K562 (cell line): Measurements from ENCODE around the gene SPRED2. TPM values are rescaled to one million over a fixed set of nuclear protein-coding genes. Genes with fewer than 3 reads are reported as not detected.

Experiments
- CEBPB ChIP-seq: fragments of 450-650 bp; IDR thresholded peaks from 2 replicates; pipeline ENCODE4 v1.6.1; 2016; ENCODE audit warnings: missing genetic modification characterization, missing compliant biosample characterization
- GTF2A2 ChIP-seq: IDR thresholded peaks from 2 replicates; pipeline ENCODE4 v1.6.1; 2016; ENCODE audit warnings: mild to moderate bottlenecking, missing genetic modification characterization, missing compliant biosample characterization
- HNRNPUL1 ChIP-seq: fragments of 200-400 bp; formaldehyde crosslinking; IDR thresholded peaks from 2 replicates; pipeline ENCODE4 v1.6.1; 2017; ENCODE audit warnings: low read length
- KLF10 ChIP-seq: fragments of 250-450 bp; sonication (Bioruptor Pico); IDR thresholded peaks from 2 replicates; pipeline ENCODE4 v1.6.1; 2021; ENCODE audit warnings: matching md5 sums
- MAFK ChIP-seq: IDR thresholded peaks from 2 replicates; pipeline ENCODE4 v1.6.1; 2011; ENCODE audit warnings: low read length, improper control_type of control experiment
- MEIS2 ChIP-seq: fragments of 450-650 bp; IDR thresholded peaks from 2 replicates; pipeline ENCODE4 v1.6.1; 2014; ENCODE audit warnings: mild to moderate bottlenecking; ENCODE audit not compliant: partially characterized antibody
- POU5F1 ChIP-seq: fragments of 150-350 bp; IDR thresholded peaks from 2 replicates; pipeline ENCODE4 v1.6.1; 2014; ENCODE audit warnings: borderline replicate concordance, low read length, low read depth, mild to moderate bottlenecking; ENCODE audit not compliant: partially characterized antibody
- RAD51 ChIP-seq: fragments of 450-650 bp; IDR thresholded peaks from 2 replicates; pipeline ENCODE4 v1.7.1; 2016; ENCODE audit warnings: low read depth, mild to moderate bottlenecking, borderline replicate concordance
- RCOR1 ChIP-seq, 2 experiments: IDR thresholded peaks; 2 replicates each; pipeline ENCODE4 v1.6.1; 2012; ENCODE audit warnings: low read depth in 2 of 2, low read length in 2 of 2, borderline replicate concordance in 1 of 2, improper control_type of control experiment in 1 of 2
- SIN3B ChIP-seq: fragments of 450-650 bp; IDR thresholded peaks from 2 replicates; pipeline ENCODE4 v1.6.1; 2017; ENCODE audit warnings: low read depth, mild to moderate bottlenecking, moderate library complexity
- XRCC4 ChIP-seq: IDR thresholded peaks from one replicate; pipeline ENCODE4 v1.6.1; 2011; ENCODE audit not compliant: insufficient read depth, insufficient read length; ENCODE audit errors: extremely low read depth
- ZBED1 ChIP-seq: IDR thresholded peaks from 2 replicates; pipeline ENCODE4 v1.6.1; 2014
- ZNF12 ChIP-seq: sonication (generic); formaldehyde crosslinking; IDR thresholded peaks from 2 replicates; pipeline ENCODE4 v1.4.0; 2020; ENCODE audit warnings: mild to moderate bottlenecking, missing genetic modification reagents
- ZNF217 ChIP-seq: sonication (generic); formaldehyde crosslinking; IDR thresholded peaks from 2 replicates; pipeline ENCODE4 v1.8.0; 2022; ENCODE audit warnings: mild to moderate bottlenecking, missing genetic modification reagents
- ZNF263 ChIP-seq: sonication (generic); formaldehyde crosslinking; IDR thresholded peaks from 2 replicates; pipeline ENCODE4 v1.8.0; 2022; ENCODE audit warnings: mild to moderate bottlenecking, missing genetic modification reagents, borderline replicate concordance
- ZNF57 ChIP-seq: fragments of 450-650 bp; formaldehyde crosslinking; IDR thresholded peaks from 2 replicates; pipeline ENCODE4 v1.4.0; 2020; ENCODE audit warnings: mild to moderate bottlenecking, moderate library complexity
- polyA plus RNA-seq, 8 experiments: library from polyadenylated mRNA; depleted of rRNA in 4 of 8; stranded (reverse) in 5 of 8; unstranded in 3 of 8; fragments of >200 nt; fragmentation: Nextera tagmentation in 2 of 8; fragmentation: Illumina TruSeq in 1 of 8; extraction: Ambion mirVana in 2 of 8; extraction: Trizol in 1 of 8; gene quantifications; 2 replicates each; pipeline versions ENCODE4 v1.2.1 to v1.2.3, GENCODE V29; 2011 to 2014; ENCODE audit warnings: inconsistent platforms in 1 of 8, missing spikeins in 1 of 8
- total RNA-seq, 7 experiments: library from RNA; depleted of rRNA in 6 of 7; stranded (reverse); fragments of >200 nt in 6 of 7; fragmentation: Illumina TruSeq in 2 of 7; extraction: Trizol in 2 of 7; gene quantifications; 2 replicates each; pipeline versions ENCODE4 v1.2.1 to v1.2.3, GENCODE V29; 2011 to 2021; ENCODE audit warnings: low replicate concordance in 1 of 7
- TF ChIP-seq, protein P1 (sequence below): fragments of 450-650 bp; IDR thresholded peaks from 2 replicates; pipeline ENCODE4 v1.6.1; 2016
- TF ChIP-seq, protein P2 (sequence below): fragments of 450-650 bp; formaldehyde crosslinking; IDR thresholded peaks from 2 replicates; pipeline ENCODE4 v1.4.0; 2020; ENCODE audit warnings: mild to moderate bottlenecking, moderate library complexity
- TF ChIP-seq, protein P3 (sequence below): fragments of 200-400 bp; formaldehyde crosslinking; IDR thresholded peaks from 2 replicates; pipeline ENCODE4 v1.6.1; 2017; ENCODE audit warnings: mild to moderate bottlenecking, low read depth, low read length, moderate library complexity
- TF ChIP-seq, protein P4 (sequence below): fragments of 250-450 bp; sonication (Bioruptor Pico); IDR thresholded peaks from 2 replicates; pipeline ENCODE4 v1.8.0; 2022; ENCODE audit warnings: moderate library complexity, mild to moderate bottlenecking, inconsistent platforms
- TF ChIP-seq, protein P5 (sequence below): sonication (generic); formaldehyde crosslinking; IDR thresholded peaks from 2 replicates; pipeline ENCODE4 v1.8.0; 2022; ENCODE audit warnings: mild to moderate bottlenecking, missing genetic modification reagents, borderline replicate concordance

SPRED2 gene
- total and polyA plus RNA-seq, 9 of the 15 experiments (the other 6 are each of a cell fraction or from before 2014, with no cell fraction given) = 4.6 to 50.8 (median 14.1) TPM

DNA sequence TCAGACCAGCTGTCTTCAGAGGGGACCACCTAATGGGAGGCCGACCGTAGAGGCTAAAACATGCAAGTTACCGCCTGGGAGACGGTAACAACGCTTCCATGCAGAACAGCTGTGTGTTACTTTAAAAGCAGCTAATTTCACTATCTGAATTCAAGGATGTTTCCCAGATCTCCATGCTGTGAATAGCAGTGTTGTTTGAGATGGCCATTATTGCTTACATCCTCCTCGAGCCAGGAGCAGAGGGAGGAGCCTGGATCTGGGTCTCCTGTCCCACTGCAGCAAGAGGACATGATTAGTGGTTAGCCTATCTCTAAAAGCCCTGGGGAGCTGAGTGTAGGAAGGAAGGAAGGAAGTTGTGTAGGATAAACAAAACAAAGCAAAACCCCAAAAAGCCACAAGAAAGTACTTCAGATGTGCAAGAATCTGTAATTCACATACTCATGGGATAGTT, 153.8 kb downstream of the SPRED2 start (continued):
- TF ChIP-seq, protein P1, sequence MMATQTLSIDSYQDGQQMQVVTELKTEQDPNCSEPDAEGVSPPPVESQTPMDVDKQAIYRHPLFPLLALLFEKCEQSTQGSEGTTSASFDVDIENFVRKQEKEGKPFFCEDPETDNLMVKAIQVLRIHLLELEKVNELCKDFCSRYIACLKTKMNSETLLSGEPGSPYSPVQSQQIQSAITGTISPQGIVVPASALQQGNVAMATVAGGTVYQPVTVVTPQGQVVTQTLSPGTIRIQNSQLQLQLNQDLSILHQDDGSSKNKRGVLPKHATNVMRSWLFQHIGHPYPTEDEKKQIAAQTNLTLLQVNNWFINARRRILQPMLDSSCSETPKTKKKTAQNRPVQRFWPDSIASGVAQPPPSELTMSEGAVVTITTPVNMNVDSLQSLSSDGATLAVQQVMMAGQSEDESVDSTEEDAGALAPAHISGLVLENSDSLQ = peak; percentile 45
- TF ChIP-seq RAD51 (no peak), ZNF57 (CRISPR knock-in tag) (no peak), POU5F1 (no peak), GTF2A2 (tag) (no peak), MEIS2 (peak; percentile 73), SIN3B (no peak), XRCC4 (no peak), ZNF12 (CRISPR knock-in tag) (no peak), CEBPB (no peak), ZNF263 (CRISPR knock-in tag) (peak; percentile 77; the same call in 1 of the 2 replicates), ZNF217 (CRISPR knock-in tag) (no peak), ZBED1 (no peak), HNRNPUL1 (no peak), MAFK (no peak), KLF10 (CRISPR knock-in tag) (no peak), RCOR1 (IDR thresholded peaks at IDR 0.05; ENCODE audit: borderline replicate concordance in 1 of 2, low read depth in 2 of 2, low read length in 2 of 2) (peak in 1 of 2 experiments; percentile 59; a peak in 2 of 4 replicates)
- TF ChIP-seq, protein P2, sequence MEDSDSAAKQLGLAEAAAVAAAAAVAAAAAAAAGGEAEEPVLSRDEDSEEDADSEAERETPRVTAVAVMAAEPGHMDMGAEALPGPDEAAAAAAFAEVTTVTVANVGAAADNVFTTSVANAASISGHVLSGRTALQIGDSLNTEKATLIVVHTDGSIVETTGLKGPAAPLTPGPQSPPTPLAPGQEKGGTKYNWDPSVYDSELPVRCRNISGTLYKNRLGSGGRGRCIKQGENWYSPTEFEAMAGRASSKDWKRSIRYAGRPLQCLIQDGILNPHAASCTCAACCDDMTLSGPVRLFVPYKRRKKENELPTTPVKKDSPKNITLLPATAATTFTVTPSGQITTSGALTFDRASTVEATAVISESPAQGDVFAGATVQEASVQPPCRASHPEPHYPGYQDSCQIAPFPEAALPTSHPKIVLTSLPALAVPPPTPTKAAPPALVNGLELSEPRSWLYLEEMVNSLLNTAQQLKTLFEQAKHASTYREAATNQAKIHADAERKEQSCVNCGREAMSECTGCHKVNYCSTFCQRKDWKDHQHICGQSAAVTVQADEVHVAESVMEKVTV (CRISPR knock-in tag) = no peak
- TF ChIP-seq, protein P3, sequence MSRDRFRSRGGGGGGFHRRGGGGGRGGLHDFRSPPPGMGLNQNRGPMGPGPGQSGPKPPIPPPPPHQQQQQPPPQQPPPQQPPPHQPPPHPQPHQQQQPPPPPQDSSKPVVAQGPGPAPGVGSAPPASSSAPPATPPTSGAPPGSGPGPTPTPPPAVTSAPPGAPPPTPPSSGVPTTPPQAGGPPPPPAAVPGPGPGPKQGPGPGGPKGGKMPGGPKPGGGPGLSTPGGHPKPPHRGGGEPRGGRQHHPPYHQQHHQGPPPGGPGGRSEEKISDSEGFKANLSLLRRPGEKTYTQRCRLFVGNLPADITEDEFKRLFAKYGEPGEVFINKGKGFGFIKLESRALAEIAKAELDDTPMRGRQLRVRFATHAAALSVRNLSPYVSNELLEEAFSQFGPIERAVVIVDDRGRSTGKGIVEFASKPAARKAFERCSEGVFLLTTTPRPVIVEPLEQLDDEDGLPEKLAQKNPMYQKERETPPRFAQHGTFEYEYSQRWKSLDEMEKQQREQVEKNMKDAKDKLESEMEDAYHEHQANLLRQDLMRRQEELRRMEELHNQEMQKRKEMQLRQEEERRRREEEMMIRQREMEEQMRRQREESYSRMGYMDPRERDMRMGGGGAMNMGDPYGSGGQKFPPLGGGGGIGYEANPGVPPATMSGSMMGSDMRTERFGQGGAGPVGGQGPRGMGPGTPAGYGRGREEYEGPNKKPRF = no peak
- TF ChIP-seq, protein P4, sequence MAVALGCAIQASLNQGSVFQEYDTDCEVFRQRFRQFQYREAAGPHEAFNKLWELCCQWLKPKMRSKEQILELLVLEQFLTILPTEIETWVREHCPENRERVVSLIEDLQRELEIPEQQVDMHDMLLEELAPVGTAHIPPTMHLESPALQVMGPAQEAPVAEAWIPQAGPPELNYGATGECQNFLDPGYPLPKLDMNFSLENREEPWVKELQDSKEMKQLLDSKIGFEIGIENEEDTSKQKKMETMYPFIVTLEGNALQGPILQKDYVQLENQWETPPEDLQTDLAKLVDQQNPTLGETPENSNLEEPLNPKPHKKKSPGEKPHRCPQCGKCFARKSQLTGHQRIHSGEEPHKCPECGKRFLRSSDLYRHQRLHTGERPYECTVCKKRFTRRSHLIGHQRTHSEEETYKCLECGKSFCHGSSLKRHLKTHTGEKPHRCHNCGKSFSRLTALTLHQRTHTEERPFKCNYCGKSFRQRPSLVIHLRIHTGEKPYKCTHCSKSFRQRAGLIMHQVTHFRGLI (CRISPR knock-in tag) = no peak
- TF ChIP-seq, protein P5, sequence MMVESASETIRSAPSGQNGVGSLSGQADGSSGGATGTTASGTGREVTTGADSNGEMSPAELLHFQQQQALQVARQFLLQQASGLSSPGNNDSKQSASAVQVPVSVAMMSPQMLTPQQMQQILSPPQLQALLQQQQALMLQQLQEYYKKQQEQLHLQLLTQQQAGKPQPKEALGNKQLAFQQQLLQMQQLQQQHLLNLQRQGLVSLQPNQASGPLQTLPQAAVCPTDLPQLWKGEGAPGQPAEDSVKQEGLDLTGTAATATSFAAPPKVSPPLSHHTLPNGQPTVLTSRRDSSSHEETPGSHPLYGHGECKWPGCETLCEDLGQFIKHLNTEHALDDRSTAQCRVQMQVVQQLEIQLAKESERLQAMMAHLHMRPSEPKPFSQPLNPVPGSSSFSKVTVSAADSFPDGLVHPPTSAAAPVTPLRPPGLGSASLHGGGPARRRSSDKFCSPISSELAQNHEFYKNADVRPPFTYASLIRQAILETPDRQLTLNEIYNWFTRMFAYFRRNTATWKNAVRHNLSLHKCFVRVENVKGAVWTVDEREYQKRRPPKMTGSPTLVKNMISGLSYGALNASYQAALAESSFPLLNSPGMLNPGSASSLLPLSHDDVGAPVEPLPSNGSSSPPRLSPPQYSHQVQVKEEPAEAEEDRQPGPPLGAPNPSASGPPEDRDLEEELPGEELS = no peak
